Ovary (tissue), 3 donors: ENCODE results near the gene SEC14L6.

ENCODE experiments used
- EP300 ChIP-seq: sonication (generic); formaldehyde crosslinking; IDR thresholded peaks from one replicate; pipeline ENCODE4 v1.6.1; 2017; ENCODE audit warnings: antibody characterized with exemption
- POLR2A ChIP-seq: fragments of 450-650 bp; IDR thresholded peaks from one replicate; pipeline ENCODE4 v1.6.1; 2017; ENCODE audit warnings: antibody characterized with exemption, mild to moderate bottlenecking, moderate library complexity
- TF ChIP-seq, protein P1 (sequence below), 3 donors: fragments of 450-650 bp in 2 of 3; fragments of 200-600 bp in 1 of 3; IDR thresholded peaks; one replicate each; pipeline versions ENCODE4 v1.5.1 to v1.8.0; 2016 to 2022; ENCODE audit warnings: antibody characterized with exemption in 3 of 3, mild to moderate bottlenecking in 1 of 3
- donor health status: DM: no; HTN: no; CAD: no.

DNA sequence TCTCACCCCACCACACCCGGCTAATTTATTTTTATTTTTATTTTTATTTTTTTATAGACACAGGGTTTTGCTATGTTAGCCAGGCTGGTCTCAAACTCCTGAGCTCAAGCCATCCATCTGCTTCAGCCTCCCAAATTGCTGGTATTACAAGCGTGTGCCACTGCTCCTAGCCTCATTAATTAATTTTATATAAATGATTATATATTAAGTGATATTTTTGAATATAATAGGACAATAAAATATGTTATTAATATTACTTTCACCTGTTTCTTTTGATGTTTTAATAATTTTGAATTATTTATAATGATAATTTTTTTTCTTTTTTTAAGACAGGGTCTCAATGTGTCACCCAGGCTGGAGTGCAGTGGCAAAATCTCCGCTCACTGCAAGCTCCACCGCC, 38.9 kb downstream of the SEC14L6 start:
- TF ChIP-seq, protein P1, sequence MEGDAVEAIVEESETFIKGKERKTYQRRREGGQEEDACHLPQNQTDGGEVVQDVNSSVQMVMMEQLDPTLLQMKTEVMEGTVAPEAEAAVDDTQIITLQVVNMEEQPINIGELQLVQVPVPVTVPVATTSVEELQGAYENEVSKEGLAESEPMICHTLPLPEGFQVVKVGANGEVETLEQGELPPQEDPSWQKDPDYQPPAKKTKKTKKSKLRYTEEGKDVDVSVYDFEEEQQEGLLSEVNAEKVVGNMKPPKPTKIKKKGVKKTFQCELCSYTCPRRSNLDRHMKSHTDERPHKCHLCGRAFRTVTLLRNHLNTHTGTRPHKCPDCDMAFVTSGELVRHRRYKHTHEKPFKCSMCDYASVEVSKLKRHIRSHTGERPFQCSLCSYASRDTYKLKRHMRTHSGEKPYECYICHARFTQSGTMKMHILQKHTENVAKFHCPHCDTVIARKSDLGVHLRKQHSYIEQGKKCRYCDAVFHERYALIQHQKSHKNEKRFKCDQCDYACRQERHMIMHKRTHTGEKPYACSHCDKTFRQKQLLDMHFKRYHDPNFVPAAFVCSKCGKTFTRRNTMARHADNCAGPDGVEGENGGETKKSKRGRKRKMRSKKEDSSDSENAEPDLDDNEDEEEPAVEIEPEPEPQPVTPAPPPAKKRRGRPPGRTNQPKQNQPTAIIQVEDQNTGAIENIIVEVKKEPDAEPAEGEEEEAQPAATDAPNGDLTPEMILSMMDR (IDR thresholded peaks at IDR 0.05): no peak
- TF ChIP-seq EP300: no peak
- no peak for TF ChIP-seq POLR2A
